Measurements from ENCODE around the gene IFITM1.

Gene IFITM1

DNA sequence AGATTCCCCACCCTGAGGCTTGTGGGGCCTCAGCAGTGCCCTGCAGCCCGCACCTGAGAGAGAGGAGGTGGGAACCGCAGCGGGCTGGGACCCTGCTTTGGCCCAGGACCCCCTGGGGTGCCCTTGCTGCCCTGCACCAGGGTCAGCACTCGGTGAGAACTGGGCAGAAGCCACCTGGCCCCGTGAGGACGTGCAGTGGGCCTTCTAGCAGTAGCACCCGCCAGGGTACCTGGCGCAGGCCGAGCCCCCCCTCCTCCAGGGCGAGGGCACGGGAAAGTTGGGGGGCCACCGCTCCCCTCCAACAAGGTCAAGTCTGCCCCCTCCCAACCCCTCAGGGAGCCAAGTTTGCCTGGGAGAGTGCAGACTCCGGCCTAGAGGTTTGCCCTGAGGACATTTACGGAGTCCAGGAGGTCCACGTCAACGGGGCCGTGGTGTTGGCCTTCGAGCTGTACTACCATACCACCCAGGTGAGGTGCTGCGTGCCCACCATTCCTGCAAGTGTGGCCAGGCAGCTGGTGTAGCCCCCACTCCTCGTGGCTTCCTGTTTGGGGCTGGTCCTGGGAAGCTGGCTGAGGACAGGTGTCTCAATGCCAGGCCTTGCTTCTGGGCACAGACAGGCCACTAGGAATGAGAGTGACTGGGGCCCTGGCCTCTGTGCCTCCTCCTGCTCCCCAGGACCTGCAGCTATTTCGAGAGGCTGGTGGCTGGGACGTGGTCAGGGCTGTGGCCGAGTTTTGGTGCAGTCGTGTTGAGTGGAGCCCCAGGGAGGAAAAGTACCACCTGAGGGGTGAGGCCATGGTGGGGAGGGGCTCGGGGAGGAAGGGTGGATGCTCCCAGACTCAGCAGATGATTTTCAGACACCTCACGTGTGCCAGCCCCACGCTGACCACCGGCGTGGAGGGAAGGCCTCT, 21.4 kb upstream of the IFITM1 start:
- no peak overlapping the region for H3K9ac ChIP-seq (ENCODE audit: low read depth, low read length)

DNA sequence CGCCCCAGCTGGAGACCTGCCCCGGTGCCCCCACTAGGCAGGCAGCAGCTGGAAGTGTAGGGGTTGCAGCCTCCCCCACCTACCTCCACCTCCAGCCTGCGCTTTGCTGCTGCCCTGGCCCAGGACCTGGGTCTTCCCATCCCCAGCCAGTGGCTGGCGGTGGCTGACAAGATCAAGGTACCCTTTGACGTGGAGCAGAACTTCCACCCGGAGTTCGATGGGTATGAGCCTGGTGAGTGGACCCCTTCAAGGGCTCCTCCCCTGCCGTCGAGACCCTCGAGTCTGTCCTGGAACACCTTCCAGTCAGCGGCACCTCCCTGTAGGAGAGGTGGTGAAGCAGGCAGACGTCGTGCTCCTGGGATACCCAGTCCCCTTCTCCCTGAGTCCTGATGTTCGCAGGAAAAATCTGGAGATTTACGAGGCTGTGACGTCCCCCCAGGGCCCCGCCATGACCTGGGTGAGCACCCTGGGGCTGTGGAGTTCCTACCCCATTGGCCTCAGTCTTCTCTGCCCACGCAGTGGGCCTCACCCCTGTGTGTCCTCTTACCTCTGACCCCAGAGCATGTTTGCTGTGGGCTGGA, 20.5 kb upstream of the IFITM1 start:
- Histone ChIP-seq H3K36me3 (ENCODE audit: control insufficient read depth, insufficient read depth, low read length) (peaks cover 52% of the 10 kb centered on the region), H3K27me3 (ENCODE audit: control insufficient read depth, insufficient read depth, low read length) (peaks cover 2% of the 10 kb centered on the region), H3K4me1 (ENCODE audit: control insufficient read depth, insufficient read depth, low read length) (peaks cover 5% of the 10 kb centered on the region), H3K9me3 (ENCODE audit: control insufficient read depth, insufficient read depth, low read length) (no peaks in the 10 kb centered on the region), H3K4me3 (ENCODE audit: low read depth, low read length) (no peak overlapping the region), H3K9ac (ENCODE audit: low read depth, low read length) (no peak overlapping the region)

More for the DNA sequence above, 21.4 kb upstream of the IFITM1 start:
- Histone ChIP-seq H3K4me3 (ENCODE audit: low read depth, low read length) (no peak overlapping the region), H3K9me3 (ENCODE audit: control insufficient read depth, insufficient read depth, low read length) (no peaks in the 10 kb centered on the region), H3K36me3 (ENCODE audit: control insufficient read depth, insufficient read depth, low read length) (peaks cover 52% of the 10 kb centered on the region), H3K4me1 (ENCODE audit: control insufficient read depth, insufficient read depth, low read length) (peaks cover 5% of the 10 kb centered on the region), H3K27me3 (ENCODE audit: control insufficient read depth, insufficient read depth, low read length) (peaks cover 11% of the 10 kb centered on the region)

DNA sequence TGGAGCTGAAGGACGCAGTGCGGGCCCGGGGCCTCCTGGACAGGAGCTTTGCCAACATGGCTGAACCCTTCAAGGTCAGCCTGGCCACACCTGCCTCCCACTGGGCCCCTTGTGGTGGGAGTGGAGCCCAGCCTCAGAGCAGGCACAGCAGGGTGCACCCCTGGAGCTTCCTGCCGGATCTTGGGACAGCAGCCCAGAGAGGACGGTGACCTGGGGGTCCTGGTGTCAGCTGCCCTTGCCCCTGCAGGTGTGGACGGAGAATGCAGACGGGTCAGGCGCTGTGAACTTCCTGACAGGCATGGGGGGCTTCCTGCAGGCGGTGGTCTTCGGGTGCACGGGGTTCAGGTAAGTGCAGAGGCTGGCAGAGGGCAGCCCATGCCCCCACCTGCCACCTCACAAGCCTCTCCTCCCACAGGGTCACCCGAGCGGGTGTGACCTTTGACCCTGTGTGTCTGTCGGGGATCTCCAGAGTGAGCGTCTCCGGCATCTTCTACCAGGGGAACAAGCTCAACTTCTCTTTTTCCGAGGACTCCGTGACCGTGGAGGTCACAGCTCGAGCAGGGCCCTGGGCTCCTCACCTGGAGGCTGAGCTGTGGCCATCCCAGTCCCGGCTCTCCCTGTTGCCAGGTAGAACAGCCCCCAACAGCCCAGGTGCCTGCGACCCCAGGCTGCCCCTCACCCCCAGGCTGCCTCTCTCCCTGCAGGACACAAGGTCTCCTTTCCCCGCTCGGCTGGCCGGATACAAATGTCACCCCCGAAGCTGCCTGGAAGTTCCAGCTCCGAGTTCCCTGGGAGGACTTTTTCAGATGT, 19.8 kb upstream of the IFITM1 start:
- Histone ChIP-seq H3K9ac (ENCODE audit: low read depth, low read length) (no peak overlapping the region), H3K36me3 (ENCODE audit: control insufficient read depth, insufficient read depth, low read length) (peaks cover 52% of the 10 kb centered on the region), H3K4me1 (ENCODE audit: control insufficient read depth, insufficient read depth, low read length) (peaks cover 5% of the 10 kb centered on the region), H3K9me3 (ENCODE audit: control insufficient read depth, insufficient read depth, low read length) (no peaks in the 10 kb centered on the region), H3K4me3 (ENCODE audit: low read depth, low read length) (no peak overlapping the region), H3K27me3 (ENCODE audit: control insufficient read depth, insufficient read depth, low read length) (no peaks in the 10 kb centered on the region)

DNA sequence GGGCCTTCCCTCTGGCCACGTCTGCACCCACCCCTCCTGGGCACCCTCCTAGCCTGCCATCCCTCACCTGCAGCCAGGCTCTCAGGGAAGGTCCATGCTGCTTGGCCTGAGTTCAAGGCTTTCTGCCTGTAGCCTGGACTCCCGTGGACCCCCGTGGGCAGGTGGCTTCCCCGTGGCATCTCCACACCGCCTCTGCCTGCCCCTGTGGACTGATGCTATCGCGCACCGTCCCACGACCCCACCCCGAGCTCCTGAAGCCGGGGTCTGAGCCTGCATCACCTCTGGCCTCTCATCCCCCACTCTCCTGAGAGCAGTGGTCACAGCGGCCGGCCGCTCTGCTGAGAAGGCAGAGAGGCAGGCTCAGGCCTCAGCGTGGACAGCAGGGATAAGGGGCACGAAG, 19.1 kb upstream of the IFITM1 start:
- H3K9me3 ChIP-seq (ENCODE audit: control insufficient read depth, insufficient read depth, low read length) = no peaks in the 10 kb centered on the region
- H3K36me3 ChIP-seq (ENCODE audit: control insufficient read depth, insufficient read depth, low read length) = peaks cover 52% of the 10 kb centered on the region
- peaks cover 5% of the 10 kb centered on the region for H3K4me1 ChIP-seq (ENCODE audit: control insufficient read depth, insufficient read depth, low read length)
- no peak overlapping the region for H3K9ac ChIP-seq (ENCODE audit: low read depth, low read length)
- no peaks in the 10 kb centered on the region for H3K27me3 ChIP-seq (ENCODE audit: control insufficient read depth, insufficient read depth, low read length)
- H3K4me3 ChIP-seq (ENCODE audit: low read depth, low read length) = no peak overlapping the region

DNA sequence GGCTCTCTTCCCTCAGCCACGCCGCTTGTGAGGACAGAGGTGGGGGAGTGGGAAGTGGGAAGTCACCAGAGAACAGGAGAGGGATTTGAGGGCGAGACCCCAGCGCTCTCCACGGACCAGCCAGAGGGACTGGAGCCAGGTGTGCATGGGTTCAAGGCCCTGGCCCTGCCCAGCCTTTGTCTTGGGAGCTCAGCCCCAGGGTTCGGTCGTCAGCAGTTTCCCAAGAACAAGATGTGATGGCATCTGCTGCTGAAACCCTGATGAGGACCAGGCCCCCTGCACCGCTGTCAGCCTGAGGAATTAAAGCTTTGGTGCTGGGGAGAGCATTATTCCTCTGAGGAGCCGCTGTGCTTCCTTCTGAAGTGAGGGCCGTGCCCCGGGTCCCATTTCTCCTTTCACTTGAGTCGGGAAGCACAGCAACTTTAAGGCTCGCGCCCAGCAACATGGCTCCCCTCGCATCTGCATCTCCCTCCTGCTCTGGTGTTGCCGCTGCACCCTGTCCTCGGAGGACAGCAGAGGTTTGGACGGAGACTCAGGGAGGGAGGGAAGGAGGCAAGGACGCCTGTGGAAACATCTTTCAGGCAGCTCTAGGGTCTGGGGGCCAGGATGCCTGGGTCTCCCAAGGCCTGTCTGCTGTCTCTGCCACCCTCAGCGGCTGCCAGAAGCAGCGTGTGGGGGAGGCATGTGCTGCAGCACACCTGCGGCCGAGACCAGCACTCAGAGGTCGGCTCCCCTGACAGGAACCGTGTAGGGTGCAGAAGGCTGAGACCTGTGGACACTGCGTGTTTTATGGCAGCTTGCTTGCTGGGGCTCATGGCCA, 18.3 kb upstream of the IFITM1 start:
- Histone ChIP-seq H3K9me3 (ENCODE audit: control insufficient read depth, insufficient read depth, low read length) (no peaks in the 10 kb centered on the region), H3K4me1 (ENCODE audit: control insufficient read depth, insufficient read depth, low read length) (peaks cover 11% of the 10 kb centered on the region), H3K36me3 (ENCODE audit: control insufficient read depth, insufficient read depth, low read length) (peaks cover 50% of the 10 kb centered on the region), H3K9ac (ENCODE audit: low read depth, low read length) (no peak overlapping the region), H3K4me3 (ENCODE audit: low read depth, low read length) (no peak overlapping the region), H3K27me3 (ENCODE audit: control insufficient read depth, insufficient read depth, low read length) (no peaks in the 10 kb centered on the region)

DNA sequence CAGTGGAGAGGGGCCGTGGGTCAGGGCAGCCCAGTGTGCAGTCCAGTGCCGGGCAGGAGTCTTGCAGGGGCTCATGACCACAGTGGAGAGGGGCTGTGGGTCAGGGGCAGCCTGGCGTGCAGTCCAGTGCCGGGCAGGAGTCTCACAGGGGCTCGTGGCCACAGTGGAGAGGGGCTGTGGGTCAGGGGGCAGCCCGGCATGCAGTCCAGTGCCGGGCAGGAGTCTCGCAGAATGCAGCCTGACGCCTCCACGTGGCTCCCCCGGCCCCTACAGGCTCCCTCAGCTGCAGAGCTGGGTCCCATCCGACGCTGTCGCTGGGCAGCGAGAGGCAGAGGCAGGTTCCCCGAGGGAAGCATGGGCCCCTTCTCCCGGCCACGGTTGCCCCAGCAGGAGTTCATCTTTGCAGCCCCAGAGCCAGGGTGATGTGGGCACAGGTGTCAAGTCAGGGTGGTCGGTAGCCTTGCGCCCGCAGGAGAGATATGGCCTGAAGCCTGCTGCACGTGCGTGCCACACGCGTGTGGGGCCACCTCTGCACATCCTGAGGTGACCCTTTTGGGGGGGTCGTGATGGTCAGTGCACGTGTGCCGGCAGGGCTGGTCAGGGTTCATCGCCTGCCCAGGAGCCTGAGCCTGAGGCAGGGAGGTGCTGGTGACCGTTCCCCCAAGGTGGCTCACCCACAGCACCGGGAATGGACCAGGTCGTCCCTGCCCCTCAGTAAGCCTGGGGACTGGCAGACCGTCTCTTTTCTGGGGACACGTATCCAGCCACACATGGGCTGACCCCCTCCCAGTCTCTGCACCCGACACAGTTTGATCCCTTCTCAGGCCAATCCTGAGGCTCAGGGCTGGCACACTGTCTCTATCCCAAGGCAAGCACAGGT, 17.4 kb upstream of the IFITM1 start:
- Histone ChIP-seq H3K9me3 (ENCODE audit: control insufficient read depth, insufficient read depth, low read length) (no peaks in the 10 kb centered on the region), H3K36me3 (ENCODE audit: control insufficient read depth, insufficient read depth, low read length) (peaks cover 41% of the 10 kb centered on the region), H3K4me1 (ENCODE audit: control insufficient read depth, insufficient read depth, low read length) (peaks cover 11% of the 10 kb centered on the region), H3K27me3 (ENCODE audit: control insufficient read depth, insufficient read depth, low read length) (no peaks in the 10 kb centered on the region), H3K9ac (ENCODE audit: low read depth, low read length) (no peak overlapping the region), H3K4me3 (ENCODE audit: low read depth, low read length) (no peak overlapping the region)

DNA sequence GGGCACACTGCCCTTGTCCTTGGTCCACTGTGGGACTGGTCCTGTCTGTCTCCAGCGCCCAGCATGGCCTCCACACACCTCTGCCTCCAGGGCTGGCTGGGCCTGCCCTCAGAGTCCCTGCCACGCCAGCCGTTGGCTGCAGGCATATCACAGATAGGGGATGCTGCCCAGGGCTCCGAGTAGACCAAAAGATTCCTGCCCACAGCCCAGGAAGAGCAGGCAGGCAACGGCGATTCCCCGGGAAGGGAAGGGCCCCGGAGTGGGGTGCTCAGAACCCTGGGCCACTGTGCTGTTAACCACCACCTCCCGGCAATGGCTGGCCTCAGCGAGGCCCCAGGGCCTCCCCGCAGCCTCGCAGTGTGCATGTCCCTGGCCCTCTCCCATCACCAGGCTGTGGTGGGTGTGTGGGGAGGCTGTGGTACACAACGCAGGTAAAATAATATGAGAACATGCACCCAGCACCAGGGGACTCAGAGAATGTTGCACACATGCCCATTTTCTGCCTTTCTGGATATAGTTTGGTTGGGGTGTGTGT, 16.7 kb upstream of the IFITM1 start:
- peaks cover 37% of the 10 kb centered on the region for H3K36me3 ChIP-seq (ENCODE audit: control insufficient read depth, insufficient read depth, low read length)
- H3K4me3 ChIP-seq (ENCODE audit: low read depth, low read length) = no peak overlapping the region
- no peaks in the 10 kb centered on the region for H3K9me3 ChIP-seq (ENCODE audit: control insufficient read depth, insufficient read depth, low read length)
- H3K27me3 ChIP-seq (ENCODE audit: control insufficient read depth, insufficient read depth, low read length) = no peaks in the 10 kb centered on the region
- H3K9ac ChIP-seq (ENCODE audit: low read depth, low read length) = no peak overlapping the region
- H3K4me1 ChIP-seq (ENCODE audit: control insufficient read depth, insufficient read depth, low read length) = peaks cover 11% of the 10 kb centered on the region

DNA sequence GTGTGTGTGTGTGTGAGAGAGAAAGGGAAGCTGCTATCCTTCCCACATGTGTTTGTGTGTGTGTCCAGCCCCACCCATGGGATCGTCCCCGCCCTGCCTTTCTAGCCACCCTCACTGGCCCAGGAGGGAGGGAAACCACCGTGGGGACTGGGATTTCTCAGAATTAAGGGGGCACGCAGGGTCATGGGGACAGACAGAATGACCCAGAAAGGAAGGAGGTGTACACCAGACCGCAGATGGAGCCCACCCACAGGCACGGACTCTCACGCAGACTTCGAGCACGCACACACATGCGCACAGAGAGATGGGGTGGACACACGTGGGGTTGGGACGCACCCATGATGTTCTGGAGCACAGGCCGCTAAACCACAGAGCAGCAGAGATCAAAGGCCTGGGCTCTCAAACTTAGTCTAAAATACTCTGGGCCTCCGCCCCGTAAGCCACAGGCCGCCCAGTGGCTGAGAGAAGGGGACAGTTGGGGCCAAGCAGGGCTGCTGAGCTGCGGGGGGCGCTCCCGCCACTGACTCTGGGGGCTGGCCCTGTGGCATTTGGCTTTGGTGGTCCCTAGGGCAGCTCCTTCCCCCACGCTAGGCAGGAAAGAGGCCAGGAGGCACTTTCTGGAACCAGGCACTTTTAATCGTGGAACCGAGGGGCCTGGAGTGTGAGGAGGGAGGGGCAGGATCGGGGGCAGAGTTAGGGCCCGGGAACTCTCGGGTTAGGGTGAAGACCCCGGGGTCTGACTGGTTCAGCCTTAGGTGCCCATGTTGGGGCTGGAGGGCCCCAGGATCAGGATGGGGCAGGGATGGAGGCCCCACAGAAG, 16.0 kb upstream of the IFITM1 start:
- Histone ChIP-seq H3K9me3 (ENCODE audit: control insufficient read depth, insufficient read depth, low read length) (no peaks in the 10 kb centered on the region), H3K36me3 (ENCODE audit: control insufficient read depth, insufficient read depth, low read length) (peaks cover 30% of the 10 kb centered on the region), H3K4me1 (ENCODE audit: control insufficient read depth, insufficient read depth, low read length) (peaks cover 11% of the 10 kb centered on the region), H3K9ac (ENCODE audit: low read depth, low read length) (no peak overlapping the region), H3K4me3 (ENCODE audit: low read depth, low read length) (no peak overlapping the region), H3K27me3 (ENCODE audit: control insufficient read depth, insufficient read depth, low read length) (no peaks in the 10 kb centered on the region)

DNA sequence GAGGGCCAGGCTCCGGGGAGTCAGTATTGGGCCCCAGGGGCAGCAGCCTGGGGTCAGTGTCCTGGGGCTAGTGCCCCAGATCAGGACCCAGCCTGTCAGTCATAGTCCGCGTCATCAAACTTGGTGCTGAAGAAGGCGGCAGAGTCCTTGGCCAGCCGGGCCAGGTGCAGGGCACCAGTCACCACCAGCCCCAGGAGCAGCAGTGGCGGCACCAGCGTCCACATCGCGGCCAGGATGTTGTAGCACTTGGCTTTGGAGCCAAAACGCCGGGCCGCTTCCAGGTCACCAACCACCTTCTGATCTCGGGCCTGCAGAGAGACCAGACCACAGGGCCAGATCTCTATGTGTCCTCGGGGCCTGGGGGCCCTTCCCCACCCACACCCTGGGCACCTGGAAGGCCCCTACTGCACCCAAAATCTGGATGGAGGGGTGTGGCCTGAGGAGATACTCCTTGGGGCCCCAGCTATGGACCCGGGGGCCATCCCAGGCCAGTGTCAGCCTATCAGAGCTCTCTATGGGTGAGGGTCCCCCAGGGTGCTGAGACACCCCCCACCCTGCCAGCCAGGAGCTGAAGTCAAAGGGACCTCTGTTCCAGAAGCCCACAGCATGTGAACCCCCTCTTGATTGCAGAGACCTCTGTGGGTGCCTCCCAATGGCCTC, 15.3 kb upstream of the IFITM1 start:
- Histone ChIP-seq H3K4me3 (ENCODE audit: low read depth, low read length) (no peak overlapping the region), H3K36me3 (ENCODE audit: control insufficient read depth, insufficient read depth, low read length) (peaks cover 24% of the 10 kb centered on the region), H3K9me3 (ENCODE audit: control insufficient read depth, insufficient read depth, low read length) (no peaks in the 10 kb centered on the region), H3K9ac (ENCODE audit: low read depth, low read length) (no peak overlapping the region), H3K27me3 (ENCODE audit: control insufficient read depth, insufficient read depth, low read length) (no peaks in the 10 kb centered on the region), H3K4me1 (ENCODE audit: control insufficient read depth, insufficient read depth, low read length) (peaks cover 11% of the 10 kb centered on the region)
